Ovary (tissue), 3 donors: ENCODE measurements around the gene SETD7.

Experiments used
- CTCF ChIP-seq, 3 donors: fragments of 450-650 bp in 2 of 3; fragments of 200-600 bp in 1 of 3; IDR thresholded peaks; one replicate each; pipeline versions ENCODE4 v1.5.1 to v1.8.0; 2016 to 2022; ENCODE audit warnings: antibody characterized with exemption in 3 of 3, mild to moderate bottlenecking in 1 of 3
- EP300 ChIP-seq: sonication (generic); formaldehyde crosslinking; IDR thresholded peaks from one replicate; pipeline ENCODE4 v1.6.1; 2017; ENCODE audit warnings: antibody characterized with exemption
- donor health status: DM: no; HTN: no; CAD: no.

- TF ChIP-seq EP300 (no peak), CTCF (IDR thresholded peaks at IDR 0.05) (no peak)
Measured at GRCh38 chr4:139450586-139450985, 105.4 kb downstream of the SETD7 start.
